HG03571 (cell line): ENCODE measurements around the gene PTOV1.

Experiments used
- ATAC-seq: cut with Tn5 transposase; IDR thresholded peaks from one replicate; pipeline ENCODE4 v1.9.1; 2021; ENCODE audit not compliant: unreplicated experiment

The PTOV1 gene

GRCh38 chr19:49873129-49873521 is 22.2 kb downstream of the PTOV1 start:
- no peak for ATAC-seq

GRCh38 chr19:49873834-49874233 is 22.9 kb downstream of the PTOV1 start:
- ATAC-seq, result no peak

- ATAC-seq, result no peak
These were observed 23.7 kb downstream of the PTOV1 start for GRCh38 chr19:49874503-49875157.

- no peak for ATAC-seq
These were observed 24.2 kb downstream of the PTOV1 start for GRCh38 chr19:49875177-49875576.

- no peak for ATAC-seq
These were observed 25.0 kb downstream of the PTOV1 start for GRCh38 chr19:49875857-49876421.

- peak; percentile 45 for ATAC-seq
These were observed 25.6 kb downstream of the PTOV1 start for GRCh38 chr19:49876422-49877019.

- peak; percentile 52 for ATAC-seq
These were observed 26.3 kb downstream of the PTOV1 start, which contains the start of the genes AKT1S1 and TBC1D17 for GRCh38 chr19:49877020-49877878. Gene AKT1S1, minus strand, starts transcription at chr19:49877355. Its CDS starts 4,060 bp downstream, at chr19:49873295. Gene TBC1D17, plus strand, starts transcription at chr19:49877702. Its CDS starts 22 bp downstream, at chr19:49877724.

GRCh38 chr19:49877879-49878743 is 27.2 kb downstream of the PTOV1 start:
- ATAC-seq, result peak; percentile 43

GRCh38 chr19:49878744-49879070 is 27.7 kb downstream of the PTOV1 start:
- ATAC-seq, result no peak

GRCh38 chr19:49879243-49879963 is 28.4 kb downstream of the PTOV1 start:
- ATAC-seq, result no peak

GRCh38 chr19:49880162-49880869 is 29.4 kb downstream of the PTOV1 start:
- ATAC-seq, result no peak

GRCh38 chr19:49881186-49881585 is 30.2 kb downstream of the PTOV1 start:
- ATAC-seq, result no peak

- no peak for ATAC-seq
These were observed 30.9 kb downstream of the PTOV1 start for GRCh38 chr19:49881672-49882394.

- ATAC-seq, result no peak
These were observed 31.7 kb downstream of the PTOV1 start for GRCh38 chr19:49882643-49883042.

- ATAC-seq, result no peak
These were observed 32.1 kb downstream of the PTOV1 start for GRCh38 chr19:49883094-49883493.

GRCh38 chr19:49884109-49884508 is 33.1 kb downstream of the PTOV1 start:
- ATAC-seq, result no peak

- ATAC-seq, result no peak
These were observed 33.8 kb downstream of the PTOV1 start for GRCh38 chr19:49884760-49885159.

GRCh38 chr19:49887037-49887664 is 36.2 kb downstream of the PTOV1 start:
- ATAC-seq, result no peak
